Fibroblast of lung (primary cell): Measurements from ENCODE around the gene ARMH3. TPM values are rescaled to one million over a fixed set of nuclear protein-coding genes. Genes with fewer than 3 reads are reported as not detected.
"Not testable (repeated sequence)": the region's sequence is repeated elsewhere in the genome, so short reads cannot be mapped to it uniquely, and the experiment has no call there.

ENCODE experiments used
- DNase-seq, 2 donors: peaks; one replicate each; pipeline versions ENCODE4 v3.0.0 to v3.0.0-alpha.2; 2010; ENCODE audit warnings: low read depth in 2 of 2
- H2AFZ ChIP-seq: 2 replicates; pipeline ENCODE4 v1.5.1; 2012; ENCODE audit warnings: low read length, control low read depth, inconsistent platforms
- H3K27ac ChIP-seq: 2 replicates; pipeline ENCODE4 v1.5.1; 2011; ENCODE audit warnings: low read length, control low read depth; ENCODE audit not compliant: insufficient read depth
- H3K27me3 ChIP-seq: 2 replicates; pipeline ENCODE4 v1.5.1; 2011; ENCODE audit warnings: mild to moderate bottlenecking, low read length; ENCODE audit not compliant: control insufficient read depth, insufficient read depth
- H3K36me3 ChIP-seq: 2 replicates; pipeline ENCODE4 v1.5.1; 2011; ENCODE audit warnings: low read length; ENCODE audit not compliant: control insufficient read depth, insufficient read depth
- H3K4me1 ChIP-seq: 2 replicates; pipeline ENCODE4 v1.5.1; 2011; ENCODE audit warnings: low read length; ENCODE audit not compliant: control insufficient read depth, insufficient read depth; ENCODE audit errors: extremely low read depth
- H3K4me2 ChIP-seq: 2 replicates; pipeline ENCODE4 v1.5.1; 2011; ENCODE audit warnings: low read length, control low read depth; ENCODE audit not compliant: insufficient read depth; ENCODE audit errors: extremely low read depth
- H3K4me3 ChIP-seq, 4 experiments: fragments of 200-600 bp in 1 of 4; sonication (generic) in 1 of 4; replicated peaks in 1 of 4; 2 replicates each; pipeline ENCODE4 v1.5.1; 2011 to 2016; ENCODE audit warnings: low read length in 4 of 4, low read depth in 3 of 4, mild to moderate bottlenecking in 3 of 4, control low read depth in 2 of 4, inconsistent platforms in 1 of 4, mixed read lengths in 1 of 4; ENCODE audit not compliant: insufficient read depth in 1 of 4; ENCODE audit errors: control extremely low read depth in 1 of 4
- H3K79me2 ChIP-seq: 2 replicates; pipeline ENCODE4 v1.5.1; 2012; ENCODE audit warnings: mild to moderate bottlenecking, low read length, inconsistent platforms; ENCODE audit not compliant: control insufficient read depth, insufficient read depth
- H3K9ac ChIP-seq: 2 replicates; pipeline ENCODE4 v1.5.1; 2011; ENCODE audit warnings: mild to moderate bottlenecking, low read length, control low read depth; ENCODE audit not compliant: insufficient read depth
- H3K9me3 ChIP-seq: 2 replicates; pipeline ENCODE4 v1.5.1; 2012; ENCODE audit warnings: low read depth, low read length; ENCODE audit not compliant: control insufficient read depth, insufficient read depth
- H4K20me1 ChIP-seq: 2 replicates; pipeline ENCODE4 v1.5.1; 2011; ENCODE audit warnings: low read length; ENCODE audit not compliant: control insufficient read depth, insufficient read depth; ENCODE audit errors: extremely low read depth
- EZH2 ChIP-seq: IDR thresholded peaks from 2 replicates; pipeline ENCODE4 v1.5.1; 2012; ENCODE audit warnings: low read length, control low read depth, mild to moderate bottlenecking; ENCODE audit errors: missing control alignments
- polyA plus RNA-seq, 2 donors: library from polyadenylated mRNA; depleted of rRNA in 1 of 2; stranded (reverse) in 1 of 2; unstranded in 1 of 2; fragments of >200 nt; gene quantifications; 2 replicates each; pipeline ENCODE4 v1.2.1, GENCODE V29; 2011 to 2012; ENCODE audit warnings: missing spikeins in 1 of 2
- total RNA-seq: library from RNA; depleted of rRNA; stranded (reverse); fragments of >200 nt; gene quantifications from 2 replicates; pipeline ENCODE4 v1.2.1, GENCODE V29; 2014
- TF ChIP-seq, protein P1 (sequence below), 2 donors: IDR thresholded peaks in 1 of 2; conservative IDR thresholded peaks in 1 of 2; 1 replicate in 1 of 2; 2 replicates in 1 of 2; pipeline ENCODE4 v1.5.1; 2011 to 2012; ENCODE audit warnings: low read length in 2 of 2, control low read depth in 1 of 2, inconsistent platforms in 1 of 2, low read depth in 1 of 2, mild to moderate bottlenecking in 1 of 2

Gene ARMH3
- total and polyA plus RNA-seq, 2 donors (not counting 1 experiment from before 2014, with no cell fraction given): 14.5 to 16.4 TPM

DNA sequence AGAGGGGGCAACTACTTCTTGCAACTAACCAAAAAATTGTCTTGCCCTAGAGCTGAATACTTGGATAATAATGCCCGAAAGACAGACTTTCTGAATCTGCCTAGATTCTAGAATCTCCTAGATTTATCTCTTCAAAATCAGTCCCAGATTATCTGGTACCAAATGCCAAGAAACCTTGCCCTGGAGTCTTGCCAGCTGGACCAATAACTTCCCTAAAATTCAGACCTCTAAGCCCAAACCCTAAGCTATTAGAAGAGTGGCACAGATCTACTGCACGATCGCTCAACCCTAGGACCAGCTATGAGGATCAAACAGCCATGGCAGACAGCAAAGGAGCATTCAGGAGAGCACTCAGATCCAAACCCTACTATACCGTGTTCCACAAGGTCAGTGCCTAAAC lies 45.0 kb downstream of the ARMH3 start:
- Histone ChIP-seq H3K4me1 (peaks cover 6% of the 10 kb centered on the region), H3K9ac (no peak overlapping the region), H3K36me3 (peaks cover 1% of the 10 kb centered on the region), H3K9me3 (no peaks in the 10 kb centered on the region), H3K79me2 (no peaks in the 10 kb centered on the region), H3K27ac (no peak overlapping the region), H3K27me3 (no peaks in the 10 kb centered on the region), H3K4me3 (no peak overlapping the region), H2AFZ (no peak overlapping the region), H3K4me2 (no peak overlapping the region), H4K20me1 (no peaks in the 10 kb centered on the region)
- TF ChIP-seq, protein P1, sequence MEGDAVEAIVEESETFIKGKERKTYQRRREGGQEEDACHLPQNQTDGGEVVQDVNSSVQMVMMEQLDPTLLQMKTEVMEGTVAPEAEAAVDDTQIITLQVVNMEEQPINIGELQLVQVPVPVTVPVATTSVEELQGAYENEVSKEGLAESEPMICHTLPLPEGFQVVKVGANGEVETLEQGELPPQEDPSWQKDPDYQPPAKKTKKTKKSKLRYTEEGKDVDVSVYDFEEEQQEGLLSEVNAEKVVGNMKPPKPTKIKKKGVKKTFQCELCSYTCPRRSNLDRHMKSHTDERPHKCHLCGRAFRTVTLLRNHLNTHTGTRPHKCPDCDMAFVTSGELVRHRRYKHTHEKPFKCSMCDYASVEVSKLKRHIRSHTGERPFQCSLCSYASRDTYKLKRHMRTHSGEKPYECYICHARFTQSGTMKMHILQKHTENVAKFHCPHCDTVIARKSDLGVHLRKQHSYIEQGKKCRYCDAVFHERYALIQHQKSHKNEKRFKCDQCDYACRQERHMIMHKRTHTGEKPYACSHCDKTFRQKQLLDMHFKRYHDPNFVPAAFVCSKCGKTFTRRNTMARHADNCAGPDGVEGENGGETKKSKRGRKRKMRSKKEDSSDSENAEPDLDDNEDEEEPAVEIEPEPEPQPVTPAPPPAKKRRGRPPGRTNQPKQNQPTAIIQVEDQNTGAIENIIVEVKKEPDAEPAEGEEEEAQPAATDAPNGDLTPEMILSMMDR (conservative IDR thresholded peaks at IDR 0.05 in 1 of 2, IDR thresholded peaks at IDR 0.05 in 1 of 2; ENCODE audit: low read depth in 1 of 2, low read length in 2 of 2): no peak
- no peak for TF ChIP-seq EZH2
- DNase-seq: no peak

DNA sequence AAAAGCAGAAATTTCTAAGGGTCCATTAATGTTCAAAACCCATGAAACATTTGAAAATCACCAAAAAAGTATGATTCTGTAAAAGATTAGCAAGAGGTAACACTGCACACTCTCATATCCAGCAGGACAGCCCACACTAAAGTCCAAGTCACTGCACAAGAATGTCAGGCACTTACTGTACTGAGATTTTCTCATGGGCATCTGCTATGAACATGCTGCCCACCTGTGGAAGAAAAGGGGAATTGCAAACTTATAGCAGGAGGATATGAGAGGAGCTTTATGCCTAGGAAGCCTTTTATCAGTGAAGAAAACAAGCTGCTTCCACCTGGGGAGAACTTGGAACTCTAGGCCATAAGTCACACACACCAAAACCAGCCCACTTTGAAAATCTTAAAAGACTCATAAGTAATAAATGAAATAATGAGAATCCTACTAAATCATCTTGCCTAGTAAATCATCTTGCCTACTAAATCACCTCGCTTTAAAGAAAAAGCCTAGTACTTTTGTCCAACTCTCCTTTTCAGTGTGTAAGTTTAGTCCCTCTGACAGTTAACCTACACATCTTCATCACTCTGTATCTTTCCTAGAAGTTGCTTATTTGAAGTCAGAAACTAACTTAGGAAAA lies 46.1 kb downstream of the ARMH3 start:
- Histone ChIP-seq H3K4me2 (peak overlapping the region; percentile 30), H4K20me1 (no peaks in the 10 kb centered on the region), H2AFZ (no peak overlapping the region), H3K4me3 (no peak overlapping the region), H3K9ac (no peak overlapping the region), H3K27ac (no peak overlapping the region), H3K27me3 (no peaks in the 10 kb centered on the region), H3K4me1 (peaks cover 6% of the 10 kb centered on the region), H3K79me2 (no peaks in the 10 kb centered on the region), H3K36me3 (peaks cover 1% of the 10 kb centered on the region), H3K9me3 (no peaks in the 10 kb centered on the region)
- peak; percentile 90 to 94 for DNase-seq
- TF ChIP-seq, protein P1 (conservative IDR thresholded peaks at IDR 0.05 in 1 of 2, IDR thresholded peaks at IDR 0.05 in 1 of 2; ENCODE audit: low read depth in 1 of 2, low read length in 2 of 2): peak; percentile 100
- no peak for TF ChIP-seq EZH2

DNA sequence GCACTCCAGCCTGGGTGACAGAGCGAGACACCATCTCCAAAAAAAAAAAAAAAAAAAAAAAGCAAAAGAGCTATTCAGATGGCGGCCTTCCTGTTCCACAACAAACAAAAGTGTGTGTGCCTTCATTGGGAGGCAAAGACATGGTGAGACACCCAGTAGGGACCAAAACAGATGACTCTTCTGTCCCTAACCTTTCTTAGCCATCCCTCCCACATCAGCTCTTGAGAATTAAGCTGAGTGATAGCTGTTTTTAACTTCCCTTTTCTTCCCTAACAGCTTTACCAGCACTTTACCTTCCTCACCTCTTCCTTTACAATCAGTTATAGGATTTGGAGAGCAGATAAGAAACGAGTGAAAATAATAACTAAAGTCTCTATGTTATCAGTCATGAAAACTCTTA lies 48.2 kb downstream of the ARMH3 start:
- no peak overlapping the region for H3K4me2 ChIP-seq

DNA sequence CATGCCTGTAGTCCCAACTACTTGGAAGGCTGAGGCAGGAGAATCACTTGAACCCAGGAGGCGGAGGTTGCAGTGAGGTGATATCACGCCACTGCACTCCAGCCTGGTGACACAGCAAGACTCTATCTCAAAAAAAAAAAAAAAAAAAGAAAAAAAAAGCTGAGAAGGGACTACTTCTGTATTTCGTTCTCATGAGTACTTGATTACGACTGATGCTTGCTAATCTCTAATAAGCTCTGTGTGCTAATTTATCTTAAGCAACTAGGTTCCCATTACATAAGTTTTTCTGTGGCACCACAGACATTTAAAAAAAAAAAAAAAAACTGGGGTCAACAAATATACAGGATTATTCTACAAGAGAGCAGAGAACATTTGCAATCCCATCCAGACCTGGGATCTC lies 48.9 kb downstream of the ARMH3 start:
- H3K4me3 ChIP-seq, H3K4me2 ChIP-seq, H3K4me1 ChIP-seq, H3K9ac ChIP-seq, H3K79me2 ChIP-seq, H2AFZ ChIP-seq, H3K27me3 ChIP-seq, DNase-seq, H3K36me3 ChIP-seq, H3K9me3 ChIP-seq, H4K20me1 ChIP-seq, H3K27ac ChIP-seq: not testable (repeated sequence)

More for the DNA sequence above, 48.2 kb downstream of the ARMH3 start:
- no peak overlapping the region for H3K27ac ChIP-seq
- TF ChIP-seq, protein P1 (conservative IDR thresholded peaks at IDR 0.05 in 1 of 2, IDR thresholded peaks at IDR 0.05 in 1 of 2; ENCODE audit: low read depth in 1 of 2, low read length in 2 of 2): no peak
- TF ChIP-seq EZH2: no peak
- no peaks in the 10 kb centered on the region for H3K9me3 ChIP-seq
- no peak for DNase-seq
- H4K20me1 ChIP-seq: no peaks in the 10 kb centered on the region
- no peak overlapping the region for H2AFZ ChIP-seq
- no peaks in the 10 kb centered on the region for H3K27me3 ChIP-seq
- peaks cover 6% of the 10 kb centered on the region for H3K4me1 ChIP-seq
- no peaks in the 10 kb centered on the region for H3K36me3 ChIP-seq
- H3K9ac ChIP-seq: no peak overlapping the region
- H3K4me3 ChIP-seq: no peak overlapping the region
- H3K79me2 ChIP-seq: no peaks in the 10 kb centered on the region
